Neural cell (in vitro differentiated cells): ENCODE results near the gene FRMD4B. TPM values are rescaled to one million over a fixed set of nuclear protein-coding genes. Genes with fewer than 3 reads are reported as not detected.

Experiments used
- H2AFZ ChIP-seq: fragments of 200-600, 300-800 bp; sonication (generic), shearing (Covaris generic); 2 replicates; pipeline ENCODE4 v1.6.0; 2014; ENCODE audit warnings: low read depth, mild to moderate bottlenecking, antibody characterized with exemption, low read length, moderate library complexity
- H3F3A ChIP-seq: fragments of 200-600 bp; shearing (Covaris generic); 2 replicates; pipeline ENCODE4 v1.6.1; 2016; ENCODE audit warnings: mild to moderate bottlenecking, moderate library complexity, mixed read lengths, antibody characterized with exemption, low read length; ENCODE audit not compliant: insufficient read depth, poor library complexity, severe bottlenecking
- H3K27ac ChIP-seq: fragments of 200-600, 300-800 bp; sonication (generic), shearing (Covaris generic); 2 replicates; pipeline ENCODE4 v1.5.1; 2014; ENCODE audit warnings: mild to moderate bottlenecking, low read length, moderate library complexity
- H3K27me3 ChIP-seq: fragments of 300-800, 200-600 bp; sonication (generic), shearing (Covaris generic); 2 replicates; pipeline ENCODE4 v1.6.0; 2014; ENCODE audit warnings: mild to moderate bottlenecking, low read depth, low read length, moderate library complexity; ENCODE audit not compliant: insufficient read depth
- H3K36me3 ChIP-seq: fragments of 300-800, 200-600 bp; sonication (generic), shearing (Covaris generic); 2 replicates; pipeline ENCODE4 v1.5.1; 2014; ENCODE audit warnings: mild to moderate bottlenecking, antibody characterized with exemption, low read length, moderate library complexity; ENCODE audit not compliant: insufficient read depth
- H3K4me2 ChIP-seq: fragments of 300-800, 200-600 bp; sonication (generic), shearing (Covaris generic); 2 replicates; pipeline ENCODE4 v1.6.0; 2014; ENCODE audit warnings: mild to moderate bottlenecking, low read length
- H3K4me3 ChIP-seq: fragments of 300-800, 200-600 bp; sonication (generic), shearing (Covaris generic); 2 replicates; pipeline ENCODE4 v1.5.1; 2014; ENCODE audit warnings: mild to moderate bottlenecking, low read length, moderate library complexity
- H3K79me2 ChIP-seq: fragments of 200-600 bp; shearing (Covaris generic); replicated peaks from 2 replicates; pipeline ENCODE4 v1.6.0; 2014; ENCODE audit warnings: mild to moderate bottlenecking, low read length, moderate library complexity; ENCODE audit not compliant: insufficient read depth
- H3K9ac ChIP-seq: fragments of 300-800, 200-600 bp; sonication (generic), shearing (Covaris generic); 2 replicates; pipeline ENCODE4 v1.6.1; 2016; ENCODE audit warnings: mild to moderate bottlenecking, low read length, mixed read lengths
- H3K9me2 ChIP-seq: fragments of 200-600 bp; shearing (Covaris generic); 2 replicates; pipeline ENCODE4 v1.6.1; 2016; ENCODE audit warnings: mild to moderate bottlenecking, low read length, mixed read lengths; ENCODE audit not compliant: insufficient read depth
- H3K9me3 ChIP-seq: fragments of 200-600, 300-800 bp; sonication (generic), shearing (Covaris generic); 2 replicates; pipeline ENCODE4 v1.6.1; 2016; ENCODE audit warnings: mild to moderate bottlenecking, mixed run types, low read length, moderate library complexity, mixed read lengths
- H4K20me1 ChIP-seq: fragments of 200-600 bp; shearing (Covaris generic); 2 replicates; pipeline ENCODE4 v1.6.1; 2016; ENCODE audit warnings: mild to moderate bottlenecking, mixed run types; ENCODE audit not compliant: insufficient read depth
- EP300 ChIP-seq: fragments of 450-650 bp; conservative IDR thresholded peaks from 2 replicates; pipeline ENCODE4 v1.6.1; 2014; ENCODE audit warnings: antibody characterized with exemption, mild to moderate bottlenecking, moderate library complexity; ENCODE audit not compliant: poor library complexity, severe bottlenecking
- EZH2 ChIP-seq: fragments of 200-600, 300-800 bp; shearing (Covaris generic), sonication (generic); IDR thresholded peaks from 2 replicates; pipeline ENCODE4 v1.6.1; 2014; ENCODE audit warnings: antibody characterized with exemption, low read length, borderline replicate concordance, mild to moderate bottlenecking; ENCODE audit not compliant: insufficient read depth, poor library complexity, severe bottlenecking
- MXI1 ChIP-seq: fragments of 450-650 bp; conservative IDR thresholded peaks from 2 replicates; pipeline ENCODE4 v1.6.1; 2014; ENCODE audit warnings: antibody characterized with exemption, mild to moderate bottlenecking; ENCODE audit not compliant: poor library complexity, severe bottlenecking
- POLR2AphosphoS5 ChIP-seq: IDR thresholded peaks from 2 replicates; pipeline ENCODE4 v1.6.1; 2012
- RAD21 ChIP-seq: fragments of 450-650 bp; conservative IDR thresholded peaks from 2 replicates; pipeline ENCODE4 v1.6.1; 2014; ENCODE audit warnings: antibody characterized with exemption, mild to moderate bottlenecking, moderate library complexity
- SMC3 ChIP-seq: fragments of 450-650 bp; conservative IDR thresholded peaks from 2 replicates; pipeline ENCODE4 v1.6.1; 2014; ENCODE audit warnings: antibody characterized with exemption, mild to moderate bottlenecking, moderate library complexity; ENCODE audit not compliant: poor library complexity
- TAF1 ChIP-seq: IDR thresholded peaks from 2 replicates; pipeline ENCODE4 v1.6.1; 2012; ENCODE audit warnings: low read depth
- polyA plus RNA-seq: library from polyadenylated mRNA; depleted of rRNA; stranded (reverse); fragments of >200 nt; gene quantifications from 2 replicates; pipeline ENCODE4 v1.2.3, GENCODE V29; 2014
- TF ChIP-seq, protein P1 (sequence below): IDR thresholded peaks from 2 replicates; pipeline ENCODE4 v1.6.1; 2012; ENCODE audit warnings: borderline replicate concordance
- TF ChIP-seq, protein P2 (sequence below): fragments of 450-650 bp; IDR thresholded peaks from 2 replicates; pipeline ENCODE4 v1.5.1; 2014; ENCODE audit warnings: antibody characterized with exemption, mild to moderate bottlenecking, moderate library complexity; ENCODE audit not compliant: poor library complexity, severe bottlenecking

FRMD4B gene
- polyA plus RNA-seq, 1 donor from 2014 or later = 6.2 TPM

DNA sequence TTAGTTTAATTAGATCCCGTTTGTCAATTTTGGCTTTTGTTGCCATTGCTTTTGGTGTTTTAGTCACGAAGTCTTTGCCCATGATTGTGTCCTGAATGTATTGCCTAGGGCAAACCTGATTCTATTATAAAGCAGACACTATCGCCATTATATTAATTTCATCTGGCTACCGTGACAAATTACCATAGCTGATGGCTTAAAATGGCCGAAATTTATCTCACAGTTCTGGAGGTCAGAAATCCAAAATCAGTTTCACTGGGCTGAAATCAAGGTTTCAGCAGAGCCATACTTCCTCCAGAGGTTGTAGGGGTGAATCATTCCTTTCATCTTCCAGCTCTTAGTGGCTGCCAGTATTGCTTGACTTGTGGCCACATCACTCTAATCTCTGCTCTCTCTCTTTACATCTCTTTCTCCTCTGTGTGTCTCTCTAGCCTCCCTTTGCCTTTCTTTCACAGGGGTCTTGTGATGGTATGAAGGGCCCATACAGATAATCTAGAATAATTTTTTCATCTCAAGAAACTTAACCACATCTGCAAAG lies 31.7 kb upstream of the FRMD4B start:
- H3K9ac ChIP-seq = no peak overlapping the region
- H4K20me1 ChIP-seq = no peaks in the 10 kb centered on the region
- no peaks in the 10 kb centered on the region for H3K9me2 ChIP-seq
- no peak overlapping the region for H3K27ac ChIP-seq
- H3K4me2 ChIP-seq = no peak overlapping the region
- H3K79me2 ChIP-seq = no peaks in the 10 kb centered on the region
- H3F3A ChIP-seq = no peaks in the 10 kb centered on the region
- H3K4me3 ChIP-seq = no peak overlapping the region
- no peaks in the 10 kb centered on the region for H3K9me3 ChIP-seq
- H3K27me3 ChIP-seq = no peaks in the 10 kb centered on the region
- no peak overlapping the region for H2AFZ ChIP-seq
- H3K36me3 ChIP-seq = no peaks in the 10 kb centered on the region
- TF ChIP-seq POLR2AphosphoS5 (no peak), EZH2 (no peak), MXI1 (no peak), TAF1 (no peak), EP300 (no peak), SMC3 (no peak)
- TF ChIP-seq, protein P1, sequence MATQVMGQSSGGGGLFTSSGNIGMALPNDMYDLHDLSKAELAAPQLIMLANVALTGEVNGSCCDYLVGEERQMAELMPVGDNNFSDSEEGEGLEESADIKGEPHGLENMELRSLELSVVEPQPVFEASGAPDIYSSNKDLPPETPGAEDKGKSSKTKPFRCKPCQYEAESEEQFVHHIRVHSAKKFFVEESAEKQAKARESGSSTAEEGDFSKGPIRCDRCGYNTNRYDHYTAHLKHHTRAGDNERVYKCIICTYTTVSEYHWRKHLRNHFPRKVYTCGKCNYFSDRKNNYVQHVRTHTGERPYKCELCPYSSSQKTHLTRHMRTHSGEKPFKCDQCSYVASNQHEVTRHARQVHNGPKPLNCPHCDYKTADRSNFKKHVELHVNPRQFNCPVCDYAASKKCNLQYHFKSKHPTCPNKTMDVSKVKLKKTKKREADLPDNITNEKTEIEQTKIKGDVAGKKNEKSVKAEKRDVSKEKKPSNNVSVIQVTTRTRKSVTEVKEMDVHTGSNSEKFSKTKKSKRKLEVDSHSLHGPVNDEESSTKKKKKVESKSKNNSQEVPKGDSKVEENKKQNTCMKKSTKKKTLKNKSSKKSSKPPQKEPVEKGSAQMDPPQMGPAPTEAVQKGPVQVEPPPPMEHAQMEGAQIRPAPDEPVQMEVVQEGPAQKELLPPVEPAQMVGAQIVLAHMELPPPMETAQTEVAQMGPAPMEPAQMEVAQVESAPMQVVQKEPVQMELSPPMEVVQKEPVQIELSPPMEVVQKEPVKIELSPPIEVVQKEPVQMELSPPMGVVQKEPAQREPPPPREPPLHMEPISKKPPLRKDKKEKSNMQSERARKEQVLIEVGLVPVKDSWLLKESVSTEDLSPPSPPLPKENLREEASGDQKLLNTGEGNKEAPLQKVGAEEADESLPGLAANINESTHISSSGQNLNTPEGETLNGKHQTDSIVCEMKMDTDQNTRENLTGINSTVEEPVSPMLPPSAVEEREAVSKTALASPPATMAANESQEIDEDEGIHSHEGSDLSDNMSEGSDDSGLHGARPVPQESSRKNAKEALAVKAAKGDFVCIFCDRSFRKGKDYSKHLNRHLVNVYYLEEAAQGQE = no peak

GRCh38 chr3:69413551-69414207 lies 27.8 kb upstream of the FRMD4B start:
- Histone ChIP-seq H3K9me2 (no peaks in the 10 kb centered on the region), H3K4me2 (no peak overlapping the region), H3K27ac (peak overlapping the region; percentile 40), H3K27me3 (no peaks in the 10 kb centered on the region), H3K4me3 (no peak overlapping the region), H3K79me2 (no peaks in the 10 kb centered on the region), H2AFZ (peak overlapping the region; percentile 29), H3F3A (no peaks in the 10 kb centered on the region), H3K9me3 (no peaks in the 10 kb centered on the region), H3K9ac (peak overlapping the region; percentile 13), H4K20me1 (no peaks in the 10 kb centered on the region), H3K36me3 (no peaks in the 10 kb centered on the region)
- TF ChIP-seq EP300 (no peak), EZH2 (no peak), MXI1 (no peak), TAF1 (no peak), RAD21 (no peak)
- TF ChIP-seq, protein P2, sequence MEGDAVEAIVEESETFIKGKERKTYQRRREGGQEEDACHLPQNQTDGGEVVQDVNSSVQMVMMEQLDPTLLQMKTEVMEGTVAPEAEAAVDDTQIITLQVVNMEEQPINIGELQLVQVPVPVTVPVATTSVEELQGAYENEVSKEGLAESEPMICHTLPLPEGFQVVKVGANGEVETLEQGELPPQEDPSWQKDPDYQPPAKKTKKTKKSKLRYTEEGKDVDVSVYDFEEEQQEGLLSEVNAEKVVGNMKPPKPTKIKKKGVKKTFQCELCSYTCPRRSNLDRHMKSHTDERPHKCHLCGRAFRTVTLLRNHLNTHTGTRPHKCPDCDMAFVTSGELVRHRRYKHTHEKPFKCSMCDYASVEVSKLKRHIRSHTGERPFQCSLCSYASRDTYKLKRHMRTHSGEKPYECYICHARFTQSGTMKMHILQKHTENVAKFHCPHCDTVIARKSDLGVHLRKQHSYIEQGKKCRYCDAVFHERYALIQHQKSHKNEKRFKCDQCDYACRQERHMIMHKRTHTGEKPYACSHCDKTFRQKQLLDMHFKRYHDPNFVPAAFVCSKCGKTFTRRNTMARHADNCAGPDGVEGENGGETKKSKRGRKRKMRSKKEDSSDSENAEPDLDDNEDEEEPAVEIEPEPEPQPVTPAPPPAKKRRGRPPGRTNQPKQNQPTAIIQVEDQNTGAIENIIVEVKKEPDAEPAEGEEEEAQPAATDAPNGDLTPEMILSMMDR = no peak
- TF ChIP-seq, protein P1 = peak; percentile 78
